LHCN-M2 (cell line): Measurements from ENCODE around the gene ACCSL. TPM values are rescaled to one million over a fixed set of nuclear protein-coding genes. Genes with fewer than 3 reads are reported as not detected.

Experiments
- DNase-seq: peaks from one replicate; pipeline ENCODE4 v3.0.0-alpha.2; 2012; ENCODE audit warnings: low read depth
- total RNA-seq: library from RNA; depleted of rRNA; stranded (reverse); fragments of >200 nt; gene quantifications from 2 replicates; pipeline ENCODE4 v1.2.3, GENCODE V29; 2014

Gene ACCSL
- total RNA-seq, 1 experiment from 2014 or later = not detected

GRCh38 chr11:44018127-44018521 lies 29.7 kb upstream of the ACCSL start:
- no peak for DNase-seq

DNA sequence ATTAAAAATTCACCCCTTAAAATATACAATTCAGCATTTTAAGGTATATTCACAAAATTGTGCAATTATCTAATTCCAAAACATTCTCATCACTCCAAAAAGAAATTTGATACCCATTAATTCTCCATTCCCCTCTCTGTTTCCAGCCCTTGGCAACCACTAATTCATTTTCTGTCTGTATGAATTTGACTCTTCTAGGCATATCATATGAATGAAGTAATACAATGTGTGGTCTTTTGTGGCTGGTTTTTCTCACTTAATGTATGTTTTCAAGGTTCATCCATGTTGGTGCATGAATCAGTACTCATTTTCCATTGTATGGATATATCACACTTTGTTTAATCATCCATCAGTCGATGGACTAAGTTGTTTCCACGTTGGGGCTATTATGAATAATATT lies 29.0 kb upstream of the ACCSL start:
- DNase-seq = no peak

GRCh38 chr11:44024977-44025376 lies 22.8 kb upstream of the ACCSL start:
- DNase-seq = no peak

DNA sequence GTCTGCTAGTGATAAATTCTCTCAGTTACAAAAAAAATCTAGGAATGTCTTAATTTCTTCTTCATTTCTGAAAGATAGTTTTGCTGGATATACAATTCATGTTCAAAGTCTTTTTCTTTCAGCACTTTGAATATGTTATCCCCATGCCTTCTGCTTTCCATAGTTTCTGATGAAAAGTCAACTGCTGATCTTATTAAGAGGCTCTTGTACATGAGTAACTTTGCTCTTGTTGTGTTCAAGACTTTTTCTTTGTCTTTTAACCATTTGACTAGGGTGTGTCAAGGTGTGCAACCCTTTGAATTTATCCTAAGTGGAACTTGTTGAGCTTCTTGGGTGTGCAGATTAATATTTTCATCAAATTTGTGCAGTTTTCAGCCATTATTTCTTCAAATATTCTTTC lies 22.1 kb upstream of the ACCSL start:
- no peak for DNase-seq

GRCh38 chr11:44028401-44028800 lies 19.4 kb upstream of the ACCSL start:
- no peak for DNase-seq

GRCh38 chr11:44028816-44029506 lies 18.8 kb upstream of the ACCSL start:
- DNase-seq = no peak

- no peak for DNase-seq
These were observed 18.3 kb upstream of the ACCSL start for GRCh38 chr11:44029507-44029845.

DNA sequence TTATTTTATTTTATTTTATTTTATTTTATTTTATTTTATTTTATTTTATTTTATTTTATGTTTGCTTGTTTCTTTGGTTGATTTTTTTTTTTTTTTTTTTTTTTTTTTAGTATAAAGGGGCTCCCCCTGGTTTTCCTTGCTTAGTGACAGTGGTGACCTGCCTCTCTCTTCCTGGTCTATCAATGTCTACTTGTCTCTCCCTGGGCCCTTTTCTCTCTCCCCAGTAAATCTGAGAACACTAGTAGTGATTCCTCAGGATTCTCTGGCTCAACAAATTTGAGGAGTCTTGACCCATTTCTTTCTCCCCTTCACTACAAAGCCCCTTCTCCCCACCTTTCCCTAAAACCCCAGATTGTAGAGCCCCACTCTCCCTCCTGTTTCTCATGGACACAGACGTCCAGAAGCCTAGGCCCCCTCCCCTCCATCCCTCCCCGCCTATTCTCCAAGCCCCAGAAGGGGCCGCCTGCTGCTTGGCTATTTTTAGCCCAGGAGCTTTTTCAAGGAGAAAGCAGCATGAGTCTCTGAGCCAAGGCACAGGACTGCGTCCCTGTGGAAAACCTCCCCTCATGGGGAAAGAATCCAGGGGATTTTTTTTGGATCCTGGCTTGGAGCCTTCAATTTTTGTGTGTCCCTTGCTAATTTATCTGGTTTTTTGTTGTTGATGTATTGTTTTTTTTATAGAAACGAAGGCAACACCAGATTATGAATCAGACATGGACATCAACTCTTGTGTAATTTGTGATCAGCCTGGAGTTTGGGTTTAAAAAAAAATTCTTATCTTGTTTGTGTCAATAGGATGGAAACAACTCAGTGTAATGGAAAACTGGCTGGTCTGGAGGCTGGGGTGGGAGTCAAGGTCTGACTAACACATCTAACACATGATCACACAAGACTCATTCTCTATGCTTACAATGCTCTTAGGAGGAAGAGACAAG lies 17.5 kb upstream of the ACCSL start:
- peak; percentile 40 for DNase-seq

- DNase-seq = no peak
These were observed 16.8 kb upstream of the ACCSL start for GRCh38 chr11:44030996-44031395.

DNA sequence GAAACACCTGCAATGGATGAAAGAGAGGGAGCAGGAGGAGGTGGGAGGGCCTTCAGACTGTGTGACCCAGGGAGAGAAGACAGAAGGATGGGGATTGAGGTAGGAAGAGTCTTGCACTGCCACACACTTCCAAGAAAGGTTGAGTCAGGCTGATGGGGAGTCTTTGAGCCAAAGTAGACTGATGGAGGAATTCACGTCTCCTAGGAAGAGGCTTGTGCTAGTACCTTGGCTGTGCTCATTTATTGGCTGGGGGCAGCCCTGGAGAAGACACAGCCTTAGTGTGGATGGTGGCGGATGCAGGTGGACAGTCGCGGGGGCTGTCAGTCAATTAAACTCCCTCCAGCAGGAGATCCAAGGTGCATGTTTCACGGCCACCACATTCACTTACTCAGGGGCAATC lies 16.2 kb upstream of the ACCSL start:
- DNase-seq = no peak

DNA sequence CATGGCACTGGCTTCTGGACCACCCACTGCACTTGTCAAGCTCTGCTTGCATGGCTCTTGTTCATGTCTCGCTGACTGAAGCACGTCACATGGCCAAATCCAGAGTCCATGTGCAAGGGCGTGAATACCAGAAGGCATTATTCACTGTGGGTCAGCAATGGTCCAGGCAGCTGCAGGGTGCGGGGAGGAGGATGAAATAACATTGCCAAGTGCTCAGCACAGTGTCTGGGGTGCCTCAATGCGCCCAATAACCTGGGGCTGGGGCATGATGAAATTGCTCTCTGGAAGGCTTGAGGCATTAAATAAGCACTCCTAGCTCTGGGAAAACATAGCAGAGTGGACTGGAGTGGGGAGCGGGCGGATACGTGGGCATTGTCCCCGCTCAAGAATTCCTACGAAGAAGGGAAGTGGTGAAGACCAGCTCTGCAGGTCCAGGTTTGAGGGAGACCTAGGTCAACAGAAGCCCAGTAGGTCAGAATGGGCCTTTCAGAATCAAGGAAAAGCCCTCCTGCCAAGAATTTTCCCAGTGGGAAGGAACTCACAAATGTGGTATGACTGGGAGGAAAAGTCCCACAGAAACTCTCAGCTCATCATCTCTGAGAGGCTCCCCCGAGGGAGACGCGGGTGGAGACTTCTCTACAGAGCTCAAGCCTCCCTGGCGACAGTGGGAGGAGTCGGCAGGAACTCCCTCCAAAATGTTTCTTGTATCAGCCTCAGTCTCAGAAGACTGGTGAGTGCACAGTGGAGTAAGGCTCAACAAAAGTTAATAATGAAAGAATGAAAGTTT lies 15.3 kb upstream of the ACCSL start:
- peak; percentile 72 for DNase-seq

GRCh38 chr11:44033411-44033850 lies 14.3 kb upstream of the ACCSL start:
- DNase-seq = no peak

DNA sequence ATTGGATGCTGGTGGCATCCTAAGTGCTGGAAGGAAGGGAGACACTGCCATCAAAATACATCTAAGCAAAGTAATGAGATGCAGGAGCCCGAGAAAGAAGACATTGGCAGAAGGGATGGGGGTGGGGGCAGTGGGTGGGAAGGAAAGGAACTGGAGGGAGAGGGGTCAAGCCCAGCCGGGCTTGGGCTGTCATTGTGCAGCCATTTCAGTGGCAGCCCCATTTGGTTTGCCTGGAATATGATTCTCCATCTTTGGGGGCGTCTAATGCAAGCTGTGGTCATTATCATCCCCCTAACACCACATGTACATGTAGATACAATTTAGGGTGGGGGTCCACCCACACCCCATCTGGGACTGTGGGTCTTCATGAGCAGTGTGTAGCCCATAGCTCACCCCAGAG lies 13.9 kb upstream of the ACCSL start:
- DNase-seq = no peak

GRCh38 chr11:44034639-44035038 lies 13.1 kb upstream of the ACCSL start:
- DNase-seq = no peak

GRCh38 chr11:44036811-44037657 lies 10.7 kb upstream of the ACCSL start:
- peak; percentile 80 for DNase-seq

GRCh38 chr11:44037658-44037998 lies 10.2 kb upstream of the ACCSL start:
- DNase-seq = no peak

DNA sequence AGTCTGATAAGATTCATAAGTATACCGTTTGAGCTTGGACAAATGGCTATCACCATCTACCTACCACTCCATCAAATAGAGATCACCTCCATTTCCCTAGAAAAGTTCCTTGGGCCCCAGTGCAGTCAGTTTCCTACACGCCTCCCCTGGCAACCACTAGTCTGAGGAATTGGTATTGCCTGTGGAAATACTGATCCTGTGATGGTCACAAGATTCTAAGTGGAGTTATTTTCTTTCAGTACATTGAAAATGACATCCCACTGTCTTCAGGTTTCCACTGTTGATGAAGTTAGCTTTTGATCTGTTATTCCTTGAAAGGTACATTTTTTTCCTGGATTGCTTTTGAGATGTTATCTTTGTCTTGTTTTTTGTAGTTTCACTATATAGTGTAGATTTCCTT lies 4.6 kb upstream of the ACCSL start:
- DNase-seq = no peak

DNA sequence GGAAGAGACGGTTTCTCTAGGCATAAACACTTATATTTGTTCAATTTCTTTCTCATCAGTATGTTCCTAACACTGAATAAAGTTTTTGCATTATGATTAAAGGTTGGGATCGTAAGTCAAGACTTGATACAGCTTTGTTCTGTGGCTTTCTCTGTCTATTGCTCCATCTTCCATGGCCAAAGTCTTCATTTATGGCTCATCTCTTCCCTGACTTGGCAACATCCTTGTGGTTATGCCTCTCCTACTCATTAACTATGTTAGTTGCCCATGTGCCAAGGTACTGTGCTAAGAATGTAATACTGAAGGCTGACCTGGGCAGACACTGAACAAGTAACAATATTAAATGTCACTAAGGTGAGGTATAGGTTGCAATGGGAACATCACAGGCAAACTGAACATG lies 1.6 kb upstream of the ACCSL start:
- no peak for DNase-seq

- no peak for DNase-seq
These were observed 483 bp upstream of the ACCSL start for GRCh38 chr11:44047298-44047697.

- DNase-seq = no peak
These were observed 2.1 kb downstream of the ACCSL start for GRCh38 chr11:44049832-44050231.

DNA sequence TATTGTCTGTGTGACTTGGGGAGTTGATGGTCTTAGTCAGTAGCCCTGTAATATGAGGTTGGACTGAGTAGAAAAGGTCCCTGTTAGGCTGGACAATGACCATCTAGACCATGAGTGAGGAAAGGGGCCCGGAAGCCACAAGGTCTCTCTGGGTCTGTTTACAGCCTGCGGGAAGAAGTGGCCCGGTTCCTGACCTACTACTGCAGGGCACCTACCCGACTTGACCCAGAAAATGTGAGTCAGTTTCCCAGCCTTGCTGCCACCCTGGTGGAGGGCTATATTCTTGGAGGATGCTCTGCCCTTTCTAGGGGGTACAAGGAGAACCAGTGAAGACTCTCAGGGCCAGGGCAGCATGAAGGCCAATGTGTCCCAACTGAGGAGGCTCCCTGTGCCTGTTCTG lies 3.4 kb downstream of the ACCSL start:
- no peak for DNase-seq
